ENCODE data around the gene HSPB8.

The HSPB8 gene

DNA sequence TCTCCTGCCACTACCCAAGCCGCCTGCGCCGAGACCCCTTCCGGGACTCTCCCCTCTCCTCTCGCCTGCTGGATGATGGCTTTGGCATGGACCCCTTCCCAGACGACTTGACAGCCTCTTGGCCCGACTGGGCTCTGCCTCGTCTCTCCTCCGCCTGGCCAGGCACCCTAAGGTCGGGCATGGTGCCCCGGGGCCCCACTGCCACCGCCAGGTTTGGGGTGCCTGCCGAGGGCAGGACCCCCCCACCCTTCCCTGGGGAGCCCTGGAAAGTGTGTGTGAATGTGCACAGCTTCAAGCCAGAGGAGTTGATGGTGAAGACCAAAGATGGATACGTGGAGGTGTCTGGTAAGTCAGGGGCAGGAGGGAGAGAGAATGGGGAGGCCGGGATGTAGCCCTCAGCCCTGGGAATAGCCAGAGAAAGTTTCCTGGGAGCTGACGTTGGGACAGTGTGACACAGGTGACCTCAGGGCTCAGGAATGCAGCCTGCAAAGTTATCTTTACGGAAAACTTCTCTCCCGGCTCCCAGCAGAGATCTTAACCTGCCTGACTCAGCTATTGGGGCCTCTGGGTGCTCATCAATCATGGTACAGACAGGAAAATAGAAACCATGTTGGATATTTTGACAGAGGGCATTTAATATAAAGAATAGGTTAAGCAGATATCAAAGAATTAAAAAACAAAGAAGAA is 747 bp downstream of the HSPB8 start:
- H3K9me3 ChIP-seq = no peaks in the 10 kb centered on the region
- TF ChIP-seq, protein P1, sequence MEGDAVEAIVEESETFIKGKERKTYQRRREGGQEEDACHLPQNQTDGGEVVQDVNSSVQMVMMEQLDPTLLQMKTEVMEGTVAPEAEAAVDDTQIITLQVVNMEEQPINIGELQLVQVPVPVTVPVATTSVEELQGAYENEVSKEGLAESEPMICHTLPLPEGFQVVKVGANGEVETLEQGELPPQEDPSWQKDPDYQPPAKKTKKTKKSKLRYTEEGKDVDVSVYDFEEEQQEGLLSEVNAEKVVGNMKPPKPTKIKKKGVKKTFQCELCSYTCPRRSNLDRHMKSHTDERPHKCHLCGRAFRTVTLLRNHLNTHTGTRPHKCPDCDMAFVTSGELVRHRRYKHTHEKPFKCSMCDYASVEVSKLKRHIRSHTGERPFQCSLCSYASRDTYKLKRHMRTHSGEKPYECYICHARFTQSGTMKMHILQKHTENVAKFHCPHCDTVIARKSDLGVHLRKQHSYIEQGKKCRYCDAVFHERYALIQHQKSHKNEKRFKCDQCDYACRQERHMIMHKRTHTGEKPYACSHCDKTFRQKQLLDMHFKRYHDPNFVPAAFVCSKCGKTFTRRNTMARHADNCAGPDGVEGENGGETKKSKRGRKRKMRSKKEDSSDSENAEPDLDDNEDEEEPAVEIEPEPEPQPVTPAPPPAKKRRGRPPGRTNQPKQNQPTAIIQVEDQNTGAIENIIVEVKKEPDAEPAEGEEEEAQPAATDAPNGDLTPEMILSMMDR (IDR thresholded peaks at IDR 0.05) = no peak
- no peaks in the 10 kb centered on the region for H3K36me3 ChIP-seq
- H3K4me1 ChIP-seq (ENCODE audit: control insufficient read depth in 1 of 2, insufficient read depth in 1 of 2, low read depth in 1 of 2, low read length in 1 of 2) = no peaks in the 10 kb centered on the region
- no peak overlapping the region for H3K4me3 ChIP-seq (ENCODE audit: low read depth in 1 of 2, low read length in 1 of 2)
- peaks cover 37% of the 10 kb centered on the region for H3K27me3 ChIP-seq
- H3K27ac ChIP-seq = no peak overlapping the region

DNA sequence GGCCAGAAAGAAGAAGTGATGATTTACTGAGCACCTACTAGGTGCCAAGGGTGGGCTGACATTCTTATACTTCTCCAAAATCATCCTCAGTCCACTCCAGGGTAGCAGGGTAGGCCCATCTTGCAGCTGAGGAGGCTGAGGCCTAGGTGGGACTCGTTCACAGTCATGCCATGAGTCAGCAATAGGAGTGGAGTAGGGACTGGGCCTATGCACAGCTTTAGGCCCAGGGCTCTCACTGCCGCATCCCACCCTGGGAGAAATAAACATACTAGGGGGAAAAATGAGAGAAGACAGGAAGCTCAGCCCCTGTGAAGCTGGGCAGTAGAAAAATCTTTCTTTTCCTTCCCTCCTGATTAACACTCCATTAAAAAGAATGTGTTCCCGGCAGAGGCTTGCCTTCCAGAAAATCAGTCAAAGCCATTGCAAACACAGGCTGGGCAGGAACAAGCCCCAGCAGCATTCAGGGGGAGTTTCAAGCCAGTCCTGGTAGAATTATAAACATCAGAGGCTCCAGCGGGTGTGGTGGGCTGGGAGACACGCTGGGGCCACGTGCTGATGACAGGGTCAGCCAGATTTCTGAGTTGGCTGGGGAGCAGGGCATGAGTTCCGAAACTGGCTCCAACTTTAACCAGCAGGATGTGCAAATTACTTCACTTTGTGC is 1.8 kb downstream of the HSPB8 start:
- Histone ChIP-seq H3K4me1 (ENCODE audit: control insufficient read depth in 1 of 2, insufficient read depth in 1 of 2, low read depth in 1 of 2, low read length in 1 of 2) (no peaks in the 10 kb centered on the region), H3K4me3 (ENCODE audit: low read depth in 1 of 2, low read length in 1 of 2) (no peak overlapping the region), H3K9me3 (no peaks in the 10 kb centered on the region), H3K27ac (no peak overlapping the region), H3K36me3 (no peaks in the 10 kb centered on the region), H3K27me3 (peaks cover 37% of the 10 kb centered on the region)
- TF ChIP-seq, protein P1 (IDR thresholded peaks at IDR 0.05) = no peak

DNA sequence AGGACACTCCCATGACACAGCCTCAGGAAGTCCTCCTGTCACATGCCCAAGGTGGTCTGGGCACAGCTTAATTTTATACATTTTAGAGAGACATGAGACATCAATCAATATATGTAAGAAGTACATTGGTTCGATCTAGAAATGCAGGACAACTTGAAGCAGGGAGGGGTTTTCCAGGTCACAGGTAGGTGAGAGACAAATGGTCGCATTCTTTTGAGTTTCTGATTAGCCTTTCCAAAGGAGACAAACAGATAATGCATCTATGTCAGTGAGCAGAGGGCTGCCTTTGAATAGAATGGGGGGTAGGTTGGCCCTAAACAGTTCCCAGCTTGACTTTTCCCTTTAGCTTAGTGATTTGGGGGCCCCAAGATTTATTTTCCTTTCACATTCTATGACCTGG is 2.5 kb downstream of the HSPB8 start:
- H3K36me3 ChIP-seq = no peaks in the 10 kb centered on the region
- TF ChIP-seq, protein P1 (IDR thresholded peaks at IDR 0.05) = no peak
- H3K4me1 ChIP-seq (ENCODE audit: control insufficient read depth in 1 of 2, insufficient read depth in 1 of 2, low read depth in 1 of 2, low read length in 1 of 2) = no peaks in the 10 kb centered on the region
- H3K4me3 ChIP-seq (ENCODE audit: low read depth in 1 of 2, low read length in 1 of 2) = no peak overlapping the region
- peaks cover 37% of the 10 kb centered on the region for H3K27me3 ChIP-seq
- no peaks in the 10 kb centered on the region for H3K9me3 ChIP-seq
- H3K27ac ChIP-seq = no peak overlapping the region

DNA sequence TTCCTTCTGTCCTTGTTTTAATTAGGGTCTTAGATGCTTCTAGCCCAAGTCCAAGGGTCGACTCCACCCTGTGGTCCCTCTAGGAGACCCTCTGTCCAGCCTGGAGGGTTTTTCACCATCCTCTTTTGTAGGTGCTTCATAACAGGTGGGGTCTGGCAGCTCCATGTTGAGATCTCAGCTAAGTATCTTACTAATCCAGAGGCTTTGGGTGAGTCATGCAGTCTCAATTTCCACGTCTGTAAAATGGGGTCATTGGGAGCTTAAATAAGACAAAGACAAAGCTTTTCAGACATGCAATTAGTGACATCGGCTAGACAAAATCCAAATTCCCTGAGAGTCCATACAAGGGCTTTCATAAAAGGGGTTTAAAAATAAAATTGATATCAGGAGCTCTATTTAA is 3.2 kb downstream of the HSPB8 start:
- Histone ChIP-seq H3K27me3 (peaks cover 29% of the 10 kb centered on the region), H3K27ac (no peak overlapping the region), H3K4me1 (ENCODE audit: control insufficient read depth in 1 of 2, insufficient read depth in 1 of 2, low read depth in 1 of 2, low read length in 1 of 2) (no peaks in the 10 kb centered on the region), H3K4me3 (ENCODE audit: low read depth in 1 of 2, low read length in 1 of 2) (no peak overlapping the region), H3K36me3 (no peaks in the 10 kb centered on the region), H3K9me3 (no peaks in the 10 kb centered on the region)
- TF ChIP-seq, protein P1 (IDR thresholded peaks at IDR 0.05) = no peak

DNA sequence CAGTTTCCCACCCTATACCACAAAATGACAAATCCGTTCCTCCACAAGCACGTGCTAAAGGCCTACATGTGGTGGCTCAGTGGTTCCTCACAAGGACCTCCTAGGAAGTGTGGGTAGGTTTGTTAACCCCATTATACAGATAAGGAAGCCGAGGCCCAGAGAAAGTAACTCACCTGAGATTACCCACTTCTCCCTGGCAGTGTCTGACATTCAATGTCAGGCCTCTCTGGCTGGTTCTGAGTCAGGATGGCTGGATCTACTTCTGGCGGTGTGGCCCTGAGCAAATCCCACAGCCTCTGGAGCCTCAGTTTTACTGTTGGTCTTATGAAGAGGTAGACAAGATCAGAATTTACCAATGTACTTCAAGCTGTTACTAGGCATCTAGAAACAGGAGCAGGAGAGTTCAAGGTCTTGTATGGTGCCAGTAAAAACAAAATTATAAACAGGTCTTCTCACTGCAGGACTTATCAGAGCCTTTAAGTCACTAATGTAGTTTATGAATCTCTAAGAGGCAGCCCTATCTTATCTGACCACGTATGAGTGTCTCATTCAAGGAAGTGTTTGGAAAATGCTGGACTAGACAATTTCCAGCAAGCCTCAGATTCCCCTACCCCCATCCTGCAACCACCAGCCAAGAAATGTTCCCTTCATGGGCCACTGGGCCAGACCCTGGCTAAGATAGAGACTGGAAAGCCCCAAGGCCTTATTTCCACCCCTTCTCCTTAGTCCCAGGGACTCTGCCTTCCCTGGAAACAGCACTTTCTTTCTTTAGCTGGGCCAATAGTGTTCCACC is 4.2 kb downstream of the HSPB8 start:
- peaks cover 20% of the 10 kb centered on the region for H3K27me3 ChIP-seq
- no peaks in the 10 kb centered on the region for H3K4me1 ChIP-seq (ENCODE audit: control insufficient read depth in 1 of 2, insufficient read depth in 1 of 2, low read depth in 1 of 2, low read length in 1 of 2)
- TF ChIP-seq, protein P1 (IDR thresholded peaks at IDR 0.05) = no peak
- no peak overlapping the region for H3K27ac ChIP-seq
- no peak overlapping the region for H3K4me3 ChIP-seq (ENCODE audit: low read depth in 1 of 2, low read length in 1 of 2)
- H3K36me3 ChIP-seq = no peaks in the 10 kb centered on the region
- no peaks in the 10 kb centered on the region for H3K9me3 ChIP-seq

Measured in neutrophil (primary cell).